Activated CD4-positive, alpha-beta memory T cell treated with anti-CD3 and anti-CD28 coated beads for 36 hours (primary cell): Measurements from ENCODE around the gene NKAIN2. TPM values are rescaled to one million over a fixed set of nuclear protein-coding genes. Genes with fewer than 3 reads are reported as not detected.

ENCODE experiments used
- CTCF ChIA-PET: fragments of 350-600 bp; sonication (Branson Sonifier 250); formaldehyde crosslinking; loops from one replicate; lab custom pipeline; 2021; ENCODE audit warnings: antibody characterized with exemption, inconsistent platforms; lab: Charles Lee
- POLR2A ChIA-PET: fragments of 350-600 bp; sonication (Branson Sonifier 250); formaldehyde crosslinking; loops from one replicate; lab custom pipeline; 2021; ENCODE audit warnings: antibody characterized with exemption; lab: Charles Lee
- DNase-seq: peaks from one replicate; pipeline ENCODE4 v3.0.0-alpha.2; 2020
- H3K27ac Mint-ChIP-seq: one replicate; pipeline ENCODE4 v1.8.0; 2021; ENCODE audit warnings: mixed read lengths
- H3K27me3 Mint-ChIP-seq: one replicate; pipeline ENCODE4 v1.8.0; 2021; ENCODE audit warnings: mixed read lengths
- H3K36me3 Mint-ChIP-seq: one replicate; pipeline ENCODE4 v1.8.0; 2021; ENCODE audit warnings: mixed read lengths
- H3K4me1 Mint-ChIP-seq: one replicate; pipeline ENCODE4 v1.8.0; 2021; ENCODE audit warnings: low read depth, mixed read lengths
- H3K4me3 Mint-ChIP-seq: one replicate; pipeline ENCODE4 v1.8.0; 2021; ENCODE audit warnings: mild to moderate bottlenecking, mixed read lengths
- H3K9me3 Mint-ChIP-seq: one replicate; pipeline ENCODE4 v1.8.0; 2021; ENCODE audit warnings: mixed read lengths
- intact Hi-C: fragments of 100-400 bp; cut with micrococcal nuclease; formaldehyde crosslinking; loops from one replicate; pipeline ENCODE4 v1.15.1; 2023
- total RNA-seq, 2 experiments: library from RNA; stranded (reverse); gene quantifications; one replicate each; pipeline ENCODE4 v1.2.3, GENCODE V29; 2021

NKAIN2 gene
- total RNA-seq, 2 experiments from 2014 or later: not detected

DNA sequence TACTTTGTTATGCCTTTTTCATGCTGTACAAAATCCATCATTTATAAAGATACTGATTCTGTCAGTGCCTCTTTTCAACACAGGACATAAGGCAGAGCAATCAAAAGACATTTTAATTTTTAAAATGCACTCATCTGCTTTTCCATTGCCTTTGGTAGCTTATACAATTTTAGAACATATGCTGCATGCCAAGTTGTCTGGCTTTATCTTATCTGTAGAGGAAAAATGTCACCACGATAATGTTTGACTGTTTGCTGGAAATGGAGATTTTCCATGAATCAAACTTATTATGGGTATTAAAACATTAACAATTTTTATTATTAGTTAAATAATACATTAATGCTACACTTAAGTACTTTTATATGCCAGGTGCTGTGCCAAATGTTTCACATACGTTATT is 50.5 kb downstream of the NKAIN2 start:
- Mint-ChIP-seq H3K27me3 (no peaks in the 10 kb centered on the region), H3K27ac (no peak overlapping the region), H3K9me3 (peaks cover 2% of the 10 kb centered on the region), H3K36me3 (no peaks in the 10 kb centered on the region), H3K4me3 (no peak overlapping the region), H3K4me1 (no peaks in the 10 kb centered on the region)
- DNase-seq: no peak
- CTCF ChIA-PET: no interaction called here
- intact Hi-C loops: no loop called here
- POLR2A ChIA-PET: no interaction called here

DNA sequence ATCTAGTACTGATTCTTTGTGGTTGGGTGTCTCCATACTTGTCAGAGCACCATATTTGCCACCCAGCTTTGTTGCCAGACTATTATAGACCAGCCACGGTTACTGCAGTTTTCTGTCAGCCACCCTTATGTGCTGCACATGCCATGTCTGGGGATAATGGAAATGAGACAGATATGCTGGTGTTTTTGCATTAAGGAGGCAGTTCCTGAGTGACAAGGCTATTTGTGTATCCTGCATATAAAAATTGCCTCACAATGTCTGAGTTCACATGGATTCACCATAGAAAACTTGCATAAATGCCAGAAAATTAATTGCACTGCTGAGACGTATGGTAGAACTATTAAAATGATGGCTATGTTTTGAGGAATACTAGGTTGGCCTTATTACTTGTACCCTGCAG is 51.8 kb downstream of the NKAIN2 start:
- intact Hi-C loops: no loop called here
- Mint-ChIP-seq H3K4me1 (no peaks in the 10 kb centered on the region), H3K9me3 (peaks cover 2% of the 10 kb centered on the region), H3K36me3 (no peaks in the 10 kb centered on the region), H3K27me3 (no peaks in the 10 kb centered on the region), H3K27ac (no peak overlapping the region), H3K4me3 (no peak overlapping the region)
- DNase-seq: no peak
- ChIA-PET POLR2A (no interaction called here), CTCF (no interaction called here)

DNA sequence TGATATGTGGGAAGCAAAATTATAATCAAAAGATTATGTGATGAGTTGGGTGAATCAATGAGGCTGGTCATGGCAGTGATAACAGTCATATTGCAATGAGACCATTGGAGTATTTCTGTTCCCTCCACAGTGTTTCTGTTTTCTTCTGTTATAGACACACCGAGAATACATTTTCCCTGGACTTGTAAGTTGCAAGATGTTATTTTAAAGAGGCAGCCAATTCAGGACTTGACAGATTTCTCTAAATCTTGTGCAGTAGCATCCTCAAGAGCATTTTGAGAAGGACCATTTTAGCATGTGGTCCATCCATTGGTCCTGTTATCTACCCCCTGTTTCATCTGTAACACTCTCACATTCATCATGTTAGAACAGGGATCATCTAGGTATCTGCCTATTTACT is 55.6 kb downstream of the NKAIN2 start:
- intact Hi-C loops: no loop called here

DNA sequence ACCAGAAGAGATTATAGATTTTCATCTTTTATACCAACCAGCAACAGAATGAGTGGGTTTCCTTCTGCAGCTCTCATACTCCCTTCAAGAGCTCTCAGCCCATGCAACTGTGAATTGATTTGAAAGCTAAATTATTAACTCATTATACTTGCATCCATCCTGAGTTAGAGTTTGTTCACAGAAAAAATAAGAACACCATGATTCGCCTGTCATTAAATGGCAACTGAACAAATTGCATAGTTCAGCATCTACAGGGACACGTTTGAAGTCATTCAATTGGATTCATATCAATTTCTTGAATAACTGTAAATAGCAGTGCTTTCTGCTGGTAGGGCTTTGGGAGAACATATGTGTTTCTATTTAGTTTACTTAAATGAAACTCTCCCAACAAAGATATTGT is 65.7 kb downstream of the NKAIN2 start:
- peaks cover 1% of the 10 kb centered on the region for H3K9me3 Mint-ChIP-seq
- no peaks in the 10 kb centered on the region for H3K4me1 Mint-ChIP-seq
- ChIA-PET POLR2A (no interaction called here), CTCF (interaction anchor here (1.0 kb wide), 1 partner anchor 11 kb away, joined by 3 read pairs; no protein-coding TSS in a partner anchor)
- DNase-seq: no peak
- H3K27ac Mint-ChIP-seq: no peak overlapping the region
- no peaks in the 10 kb centered on the region for H3K27me3 Mint-ChIP-seq
- intact Hi-C loops: no loop called here
- no peak overlapping the region for H3K4me3 Mint-ChIP-seq
- no peaks in the 10 kb centered on the region for H3K36me3 Mint-ChIP-seq

More for the DNA sequence above, 55.6 kb downstream of the NKAIN2 start:
- peaks cover under 1% of the 10 kb centered on the region for H3K9me3 Mint-ChIP-seq
- no peak overlapping the region for H3K4me3 Mint-ChIP-seq
- DNase-seq: no peak
- no peak overlapping the region for H3K27ac Mint-ChIP-seq
- CTCF ChIA-PET: no interaction called here
- no peaks in the 10 kb centered on the region for H3K4me1 Mint-ChIP-seq
- no peaks in the 10 kb centered on the region for H3K27me3 Mint-ChIP-seq
- no peaks in the 10 kb centered on the region for H3K36me3 Mint-ChIP-seq
- POLR2A ChIA-PET: no interaction called here

DNA sequence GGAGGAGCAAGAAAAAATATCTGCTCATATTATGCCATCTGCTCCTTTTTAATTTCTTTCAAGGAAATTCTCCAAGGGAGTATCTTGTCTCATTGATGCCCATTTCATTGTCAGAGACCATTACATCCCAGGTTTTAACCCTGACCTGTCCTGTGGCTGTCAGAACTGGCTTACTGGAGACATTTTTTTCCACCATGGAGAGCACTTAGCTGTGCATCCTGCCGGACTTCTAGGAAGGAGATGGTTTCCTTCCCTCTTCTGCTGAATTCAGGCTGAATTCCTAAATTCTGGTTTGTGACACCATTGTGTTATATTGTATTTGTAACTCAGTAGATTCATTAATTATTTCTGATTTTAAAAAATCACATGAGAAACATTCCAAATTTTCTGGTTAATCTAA is 70.3 kb downstream of the NKAIN2 start:
- H3K36me3 Mint-ChIP-seq: no peaks in the 10 kb centered on the region
- intact Hi-C loops: no loop called here
- H3K27ac Mint-ChIP-seq: no peak overlapping the region
- no peak for DNase-seq
- no peaks in the 10 kb centered on the region for H3K27me3 Mint-ChIP-seq
- ChIA-PET CTCF (no interaction called here), POLR2A (no interaction called here)
- H3K4me1 Mint-ChIP-seq: no peaks in the 10 kb centered on the region
- H3K4me3 Mint-ChIP-seq: no peak overlapping the region
- H3K9me3 Mint-ChIP-seq: no peaks in the 10 kb centered on the region

DNA sequence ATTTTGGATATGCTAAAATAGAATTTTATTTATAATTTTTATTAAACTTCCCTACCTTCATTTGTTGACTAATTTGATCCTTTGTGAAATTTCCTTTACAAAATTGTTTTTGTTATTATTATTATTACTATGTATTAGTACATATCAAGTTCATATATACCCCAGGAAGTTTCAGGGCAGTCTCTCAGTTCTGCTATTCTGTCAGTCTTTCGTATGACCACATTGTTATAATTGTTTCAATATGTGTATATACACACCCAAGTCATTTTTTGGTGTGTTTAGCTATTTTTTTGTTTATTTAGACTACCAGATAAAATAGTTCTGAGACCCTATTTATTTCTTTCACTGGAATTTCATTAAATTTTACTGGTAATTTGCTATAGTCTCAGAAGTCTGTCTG is 72.1 kb downstream of the NKAIN2 start:
- H3K27ac Mint-ChIP-seq: no peak overlapping the region
- DNase-seq: no peak
- CTCF ChIA-PET: no interaction called here
- no peaks in the 10 kb centered on the region for H3K27me3 Mint-ChIP-seq
- no peaks in the 10 kb centered on the region for H3K4me1 Mint-ChIP-seq
- POLR2A ChIA-PET: no interaction called here
- H3K36me3 Mint-ChIP-seq: no peaks in the 10 kb centered on the region
- no peaks in the 10 kb centered on the region for H3K9me3 Mint-ChIP-seq
- intact Hi-C loops: no loop called here
- no peak overlapping the region for H3K4me3 Mint-ChIP-seq

DNA sequence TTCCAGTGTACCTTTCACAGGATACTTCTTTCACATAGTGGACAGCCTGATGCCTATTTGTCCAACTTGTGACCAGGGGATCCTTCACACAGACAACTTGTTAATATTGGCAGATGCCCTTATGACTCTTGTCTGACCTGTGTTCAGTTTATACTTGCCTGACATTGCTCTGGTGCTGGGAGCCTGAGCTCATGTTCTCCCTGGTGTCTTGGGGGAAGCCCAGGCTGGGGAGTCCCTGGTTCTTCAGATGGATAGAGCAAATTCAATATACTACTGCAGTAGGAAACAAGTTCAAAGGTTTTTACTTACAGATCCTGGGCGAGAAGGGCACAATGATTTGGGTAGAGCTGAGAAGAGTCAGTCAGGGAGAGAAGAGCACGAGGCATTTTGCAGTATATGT is 76.1 kb downstream of the NKAIN2 start:
- Mint-ChIP-seq H3K36me3 (no peaks in the 10 kb centered on the region), H3K4me3 (no peak overlapping the region), H3K4me1 (no peaks in the 10 kb centered on the region), H3K9me3 (peaks cover 4% of the 10 kb centered on the region), H3K27me3 (no peaks in the 10 kb centered on the region), H3K27ac (no peak overlapping the region)
- CTCF ChIA-PET: interaction anchor here (0.7 kb wide), 1 partner anchor 11 kb away, joined by 3 read pairs; no protein-coding TSS in a partner anchor
- no peak for DNase-seq
- POLR2A ChIA-PET: no interaction called here
- intact Hi-C loops: no loop called here

DNA sequence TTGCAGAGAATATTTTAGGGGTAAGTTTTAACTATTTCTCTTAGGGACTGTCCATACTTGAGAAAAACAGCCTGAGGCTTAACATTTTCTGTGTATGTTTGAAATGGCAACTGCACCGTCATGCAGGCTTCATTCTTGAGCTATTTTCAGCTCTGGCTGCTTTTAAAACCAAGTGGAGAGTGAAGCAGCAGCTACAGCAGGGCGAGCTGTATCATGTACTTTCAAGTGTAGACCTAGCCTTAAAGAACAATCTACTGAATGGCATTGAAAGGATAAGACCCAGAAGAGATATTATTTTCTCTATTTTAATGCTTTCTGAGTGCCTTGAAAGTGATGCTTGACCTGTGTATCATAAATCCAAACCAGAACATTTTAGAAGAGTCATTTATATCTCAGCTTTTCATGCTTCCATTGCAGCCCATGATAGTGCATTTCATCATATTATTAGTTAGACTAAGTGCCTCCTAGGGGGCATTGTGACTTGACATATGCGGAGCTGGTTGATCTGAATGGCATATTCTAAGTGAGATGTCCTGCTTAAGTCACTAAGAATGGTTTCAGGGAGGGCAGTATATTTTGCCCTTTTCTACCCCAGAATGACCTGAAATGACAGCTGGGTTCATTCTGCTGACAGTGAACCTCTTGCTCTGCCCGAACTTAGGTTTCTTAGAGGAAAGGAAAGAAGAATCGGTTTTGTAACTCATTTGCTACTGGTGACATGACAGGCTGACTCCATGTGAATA is 85.3 kb downstream of the NKAIN2 start:
- ChIA-PET POLR2A (no interaction called here), CTCF (no interaction called here)
- no peaks in the 10 kb centered on the region for H3K36me3 Mint-ChIP-seq
- DNase-seq: no peak
- intact Hi-C loops: no loop called here
- H3K27ac Mint-ChIP-seq: no peak overlapping the region
- no peak overlapping the region for H3K4me3 Mint-ChIP-seq
- H3K27me3 Mint-ChIP-seq: no peaks in the 10 kb centered on the region
- H3K9me3 Mint-ChIP-seq: peaks cover 2% of the 10 kb centered on the region
- no peaks in the 10 kb centered on the region for H3K4me1 Mint-ChIP-seq

DNA sequence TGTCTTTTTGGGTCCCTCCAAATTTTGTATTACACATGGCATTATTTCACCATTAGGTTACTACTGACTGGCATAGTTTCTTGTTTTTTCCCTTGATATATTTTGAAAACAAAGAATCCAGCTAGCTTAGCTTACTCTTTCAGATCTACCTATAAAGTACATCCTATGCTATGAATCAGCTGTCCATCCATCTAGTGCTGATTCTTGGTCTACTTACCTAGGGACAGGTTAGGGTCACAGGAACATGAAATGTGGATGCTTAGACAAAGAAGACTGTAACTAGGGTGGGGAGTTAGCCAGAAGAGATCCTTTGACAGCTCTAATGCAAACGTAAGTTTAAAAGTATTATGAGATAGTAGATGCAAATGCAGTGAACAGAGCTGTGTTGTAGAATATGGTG is 91.7 kb downstream of the NKAIN2 start:
- ChIA-PET POLR2A (no interaction called here), CTCF (no interaction called here)
- no peaks in the 10 kb centered on the region for H3K27me3 Mint-ChIP-seq
- H3K4me1 Mint-ChIP-seq: no peaks in the 10 kb centered on the region
- no peak overlapping the region for H3K4me3 Mint-ChIP-seq
- no peak for DNase-seq
- no peaks in the 10 kb centered on the region for H3K9me3 Mint-ChIP-seq
- intact Hi-C loops: no loop called here
- no peaks in the 10 kb centered on the region for H3K36me3 Mint-ChIP-seq
- no peak overlapping the region for H3K27ac Mint-ChIP-seq

DNA sequence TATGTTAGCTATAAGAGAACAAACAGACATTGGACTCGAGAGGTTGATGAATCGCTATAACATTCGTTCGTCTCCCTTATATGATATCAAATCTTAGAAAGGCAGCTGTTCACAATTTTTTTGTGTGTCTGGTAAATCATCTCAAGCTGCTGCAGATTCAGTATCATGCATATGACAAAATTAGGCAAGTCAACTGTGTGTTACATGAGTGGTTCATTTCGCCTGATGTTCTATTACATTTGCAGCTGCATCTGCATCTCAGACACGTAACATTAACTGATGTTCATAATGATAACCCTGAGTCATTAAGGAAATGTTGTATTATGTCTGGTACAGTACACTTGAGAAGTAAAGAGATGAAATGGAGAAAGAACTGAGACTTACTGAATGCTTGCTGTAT is 92.1 kb downstream of the NKAIN2 start:
- H3K36me3 Mint-ChIP-seq: no peaks in the 10 kb centered on the region
- CTCF ChIA-PET: no interaction called here
- no peak overlapping the region for H3K27ac Mint-ChIP-seq
- no peaks in the 10 kb centered on the region for H3K9me3 Mint-ChIP-seq
- no peak overlapping the region for H3K4me3 Mint-ChIP-seq
- no peaks in the 10 kb centered on the region for H3K27me3 Mint-ChIP-seq
- intact Hi-C loops: no loop called here
- no peak for DNase-seq
- POLR2A ChIA-PET: no interaction called here
- H3K4me1 Mint-ChIP-seq: no peaks in the 10 kb centered on the region

DNA sequence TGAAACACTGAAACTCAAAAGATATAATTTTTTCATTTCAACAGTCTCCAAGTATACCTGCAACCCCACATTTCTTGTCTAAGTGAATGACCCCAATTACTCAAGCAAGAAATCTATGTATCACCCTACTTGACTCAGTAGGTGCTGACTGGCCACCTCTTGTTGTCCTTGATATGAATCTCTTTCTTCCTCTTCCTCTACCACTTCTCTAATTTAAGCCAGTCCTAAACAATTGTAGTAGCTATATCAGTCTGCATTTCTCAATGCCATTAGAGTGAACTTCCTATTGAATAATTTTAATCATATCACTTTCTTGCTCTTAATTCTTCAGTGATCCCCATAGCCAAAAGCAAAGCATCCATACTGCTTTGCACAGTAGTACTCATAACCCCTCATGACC is 93.2 kb downstream of the NKAIN2 start:
- ChIA-PET CTCF (no interaction called here), POLR2A (no interaction called here)
- no peaks in the 10 kb centered on the region for H3K36me3 Mint-ChIP-seq
- no peak overlapping the region for H3K4me3 Mint-ChIP-seq
- DNase-seq: no peak
- no peak overlapping the region for H3K27ac Mint-ChIP-seq
- intact Hi-C loops: no loop called here
- no peaks in the 10 kb centered on the region for H3K27me3 Mint-ChIP-seq
- no peaks in the 10 kb centered on the region for H3K9me3 Mint-ChIP-seq
- no peaks in the 10 kb centered on the region for H3K4me1 Mint-ChIP-seq

DNA sequence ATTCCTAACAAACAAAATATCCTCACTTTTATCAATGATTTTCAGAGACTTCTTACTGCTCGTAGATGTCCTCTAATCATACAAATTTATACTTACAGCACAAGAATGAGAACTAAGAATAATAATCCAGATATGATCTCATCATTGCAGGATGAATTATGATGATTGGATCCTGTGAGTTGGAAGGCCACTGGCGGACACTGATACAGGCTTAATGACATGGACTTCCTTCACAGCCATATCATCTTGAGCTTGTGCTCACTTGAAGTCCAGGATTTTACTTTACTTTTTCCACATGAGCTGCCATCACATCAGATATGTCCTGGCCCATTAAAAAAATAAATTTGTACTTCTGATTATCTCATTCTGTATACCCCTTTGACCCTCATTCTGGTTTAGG is 94.3 kb downstream of the NKAIN2 start:
- no peaks in the 10 kb centered on the region for H3K27me3 Mint-ChIP-seq
- no peaks in the 10 kb centered on the region for H3K36me3 Mint-ChIP-seq
- CTCF ChIA-PET: no interaction called here
- no peaks in the 10 kb centered on the region for H3K4me1 Mint-ChIP-seq
- POLR2A ChIA-PET: no interaction called here
- H3K9me3 Mint-ChIP-seq: peaks cover under 1% of the 10 kb centered on the region
- H3K27ac Mint-ChIP-seq: no peak overlapping the region
- DNase-seq: no peak
- intact Hi-C loops: no loop called here
- no peak overlapping the region for H3K4me3 Mint-ChIP-seq

DNA sequence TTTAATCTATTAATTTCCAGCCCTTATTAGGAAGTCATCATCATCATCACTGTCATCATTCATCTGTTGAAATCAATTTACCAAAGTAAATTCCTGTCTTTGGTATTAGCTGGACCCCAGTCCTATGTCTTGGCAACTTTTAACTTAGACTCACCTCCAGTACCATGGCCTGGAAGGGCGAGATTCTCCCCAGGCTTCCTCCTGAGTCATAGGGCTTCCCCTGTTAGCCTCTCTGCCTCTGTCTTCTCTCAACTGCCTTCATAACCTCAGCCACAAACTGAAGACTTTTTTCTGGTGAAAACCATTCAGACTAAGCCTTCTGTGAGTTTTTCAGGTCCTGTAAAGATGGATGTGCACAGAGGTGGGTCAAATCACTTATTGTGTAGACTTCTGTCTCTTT is 95.0 kb downstream of the NKAIN2 start:
- ChIA-PET CTCF (no interaction called here), POLR2A (no interaction called here)
- Mint-ChIP-seq H3K4me3 (no peak overlapping the region), H3K9me3 (peaks cover 2% of the 10 kb centered on the region), H3K36me3 (no peaks in the 10 kb centered on the region), H3K4me1 (no peaks in the 10 kb centered on the region), H3K27me3 (no peaks in the 10 kb centered on the region), H3K27ac (no peak overlapping the region)
- intact Hi-C loops: no loop called here
- no peak for DNase-seq
